Ectodermal cell (in vitro differentiated cells): ENCODE data around the gene FANK1.

Experiments
- H3K27ac ChIP-seq: 2 replicates; pipeline ENCODE4 v1.7.0; 2013; ENCODE audit warnings: mild to moderate bottlenecking, low read depth, low read length; ENCODE audit not compliant: insufficient read depth, poor library complexity, severe bottlenecking
- H3K27me3 ChIP-seq: 2 replicates; pipeline ENCODE4 v1.7.0; 2013; ENCODE audit warnings: mild to moderate bottlenecking, low read length; ENCODE audit not compliant: insufficient read depth, control insufficient read depth, poor library complexity, severe bottlenecking
- H3K36me3 ChIP-seq: one replicate; pipeline ENCODE4 v1.7.0; 2013; ENCODE audit warnings: low read length; ENCODE audit not compliant: control insufficient read depth, insufficient read depth
- H3K4me1 ChIP-seq: one replicate; pipeline ENCODE4 v1.7.0; 2013; ENCODE audit warnings: low read length; ENCODE audit not compliant: control insufficient read depth, insufficient read depth
- H3K4me3 ChIP-seq: 2 replicates; pipeline ENCODE4 v1.7.0; 2013; ENCODE audit warnings: low read depth, low read length, control low read depth; ENCODE audit not compliant: insufficient read depth
- H3K9me3 ChIP-seq: 2 replicates; pipeline ENCODE4 v1.7.0; 2013; ENCODE audit warnings: mild to moderate bottlenecking, low read length, moderate library complexity; ENCODE audit not compliant: control insufficient read depth
- WGBS, 2 experiments: methylation state at CpG; one replicate each; pipeline ENCODE4 v1.1.7; 2013; ENCODE audit warnings: missing lambda C conversion rate in 2 of 2; 5-methylcytosine and 5-hydroxymethylcytosine counted together

FANK1 gene

GRCh38 chr10:126016156-126016805 is 119.9 kb downstream of the FANK1 start:
- Histone ChIP-seq H3K36me3 (no peaks in the 10 kb centered on the region), H3K9me3 (no peaks in the 10 kb centered on the region), H3K4me3 (no peak overlapping the region), H3K27ac (no peak overlapping the region), H3K4me1 (no peaks in the 10 kb centered on the region), H3K27me3 (no peaks in the 10 kb centered on the region)
- 89 to 93% methylated on average over 4 of the region's 4 CpGs for WGBS, 2 experiments

- Histone ChIP-seq H3K4me1 (no peaks in the 10 kb centered on the region), H3K9me3 (no peaks in the 10 kb centered on the region), H3K4me3 (no peak overlapping the region), H3K27ac (no peak overlapping the region), H3K36me3 (no peaks in the 10 kb centered on the region), H3K27me3 (no peaks in the 10 kb centered on the region)
- WGBS, 2 experiments = 93 to 99% methylated on average over 2 to 3 of the region's 3 CpGs
These were observed 120.5 kb downstream of the FANK1 start for GRCh38 chr10:126016882-126017281.

- no peak overlapping the region for H3K27ac ChIP-seq
- H3K27me3 ChIP-seq = no peaks in the 10 kb centered on the region
- H3K9me3 ChIP-seq = no peaks in the 10 kb centered on the region
- no peak overlapping the region for H3K4me3 ChIP-seq
- H3K4me1 ChIP-seq = no peaks in the 10 kb centered on the region
- no peaks in the 10 kb centered on the region for H3K36me3 ChIP-seq
- 89% methylated on average over 2 of the region's 2 CpGs for WGBS, 2 experiments
These were observed 121.7 kb downstream of the FANK1 start for GRCh38 chr10:126017961-126018560.

- WGBS, 2 experiments = 96 to 98% methylated on average over 5 of the region's 5 CpGs
- no peak overlapping the region for H3K4me3 ChIP-seq
- no peaks in the 10 kb centered on the region for H3K36me3 ChIP-seq
- no peaks in the 10 kb centered on the region for H3K27me3 ChIP-seq
- no peaks in the 10 kb centered on the region for H3K4me1 ChIP-seq
- no peak overlapping the region for H3K27ac ChIP-seq
- no peaks in the 10 kb centered on the region for H3K9me3 ChIP-seq
These were observed 125.6 kb downstream of the FANK1 start for GRCh38 chr10:126021833-126022500.

GRCh38 chr10:126022841-126023240 is 126.5 kb downstream of the FANK1 start:
- Histone ChIP-seq H3K4me3 (no peak overlapping the region), H3K27ac (no peak overlapping the region), H3K4me1 (no peaks in the 10 kb centered on the region), H3K9me3 (no peaks in the 10 kb centered on the region), H3K36me3 (no peaks in the 10 kb centered on the region), H3K27me3 (no peaks in the 10 kb centered on the region)
- 92 to 93% methylated on average over 5 of the region's 5 CpGs for WGBS, 2 experiments

- H3K36me3 ChIP-seq = no peaks in the 10 kb centered on the region
These were observed 131.3 kb downstream of the FANK1 start for GRCh38 chr10:126027692-126028091.

GRCh38 chr10:126029999-126030398 is 133.6 kb downstream of the FANK1 start:
- Histone ChIP-seq H3K27ac (no peak overlapping the region), H3K36me3 (no peaks in the 10 kb centered on the region)
- WGBS, 2 experiments = 92 to 93% methylated on average over 3 of the region's 3 CpGs

More at GRCh38 chr10:126027692-126028091, 131.3 kb downstream of the FANK1 start:
- Histone ChIP-seq H3K4me1 (no peaks in the 10 kb centered on the region), H3K9me3 (no peaks in the 10 kb centered on the region), H3K27ac (no peak overlapping the region), H3K4me3 (no peak overlapping the region), H3K27me3 (no peaks in the 10 kb centered on the region)
- WGBS, 2 experiments = 88 to 91% methylated on average over 1 of the region's 1 CpG

GRCh38 chr10:126034586-126034985 is 138.2 kb downstream of the FANK1 start:
- H3K9me3 ChIP-seq = no peaks in the 10 kb centered on the region
- no peaks in the 10 kb centered on the region for H3K36me3 ChIP-seq
- H3K27ac ChIP-seq = no peak overlapping the region
- H3K4me1 ChIP-seq = no peaks in the 10 kb centered on the region
- H3K27me3 ChIP-seq = no peaks in the 10 kb centered on the region
- 100% methylated on average over 1 to 2 of the region's 2 CpGs for WGBS, 2 experiments
- no peak overlapping the region for H3K4me3 ChIP-seq

More at GRCh38 chr10:126029999-126030398, 133.6 kb downstream of the FANK1 start:
- no peaks in the 10 kb centered on the region for H3K27me3 ChIP-seq
- no peaks in the 10 kb centered on the region for H3K4me1 ChIP-seq
- no peaks in the 10 kb centered on the region for H3K9me3 ChIP-seq
- H3K4me3 ChIP-seq = no peak overlapping the region

- Histone ChIP-seq H3K36me3 (no peaks in the 10 kb centered on the region), H3K9me3 (no peaks in the 10 kb centered on the region), H3K27ac (no peak overlapping the region), H3K4me3 (no peak overlapping the region), H3K27me3 (no peaks in the 10 kb centered on the region), H3K4me1 (no peaks in the 10 kb centered on the region)
- WGBS, 2 experiments = 92 to 94% methylated on average over 5 of the region's 5 CpGs
These were observed 140.2 kb downstream of the FANK1 start for GRCh38 chr10:126036515-126036914.

- 89 to 91% methylated on average over 10 of the region's 10 CpGs for WGBS, 2 experiments
- H3K36me3 ChIP-seq = no peaks in the 10 kb centered on the region
- H3K9me3 ChIP-seq = no peaks in the 10 kb centered on the region
- H3K4me1 ChIP-seq = peaks cover 2% of the 10 kb centered on the region
- no peak overlapping the region for H3K27ac ChIP-seq
- no peak overlapping the region for H3K4me3 ChIP-seq
- no peaks in the 10 kb centered on the region for H3K27me3 ChIP-seq
These were observed 141.6 kb downstream of the FANK1 start for GRCh38 chr10:126037946-126038345.
